ENCODE data around the gene PDGFRB.

Gene PDGFRB

GRCh38 chr5:150144246-150144801 is 11.3 kb downstream of the PDGFRB start:
- DNase-seq (ENCODE audit: low read depth) = no peak

GRCh38 chr5:150143350-150144245 is 12.0 kb downstream of the PDGFRB start:
- TF ChIP-seq CTCF (IDR thresholded peaks at IDR 0.05; ENCODE audit: control insufficient read depth, insufficient read depth, low read depth, low read length, missing control alignments) = no peak
- H3K4me3 ChIP-seq (ENCODE audit: control insufficient read depth, low read depth, low read length) = peak overlapping the region; percentile 15
- no peak for DNase-seq (ENCODE audit: low read depth)

More at GRCh38 chr5:150144246-150144801, 11.3 kb downstream of the PDGFRB start:
- H3K4me3 ChIP-seq (ENCODE audit: control insufficient read depth, low read depth, low read length) = peak overlapping the region; percentile 15
- no peak for TF ChIP-seq CTCF (IDR thresholded peaks at IDR 0.05; ENCODE audit: control insufficient read depth, insufficient read depth, low read depth, low read length, missing control alignments)

GRCh38 chr5:150142959-150143349 is 12.7 kb downstream of the PDGFRB start:
- TF ChIP-seq CTCF (IDR thresholded peaks at IDR 0.05; ENCODE audit: control insufficient read depth, insufficient read depth, low read depth, low read length, missing control alignments) = no peak
- DNase-seq (ENCODE audit: low read depth) = peak; percentile 90
- no peak overlapping the region for H3K4me3 ChIP-seq (ENCODE audit: control insufficient read depth, low read depth, low read length)

GRCh38 chr5:150142185-150142958 is 13.3 kb downstream of the PDGFRB start:
- no peak for DNase-seq (ENCODE audit: low read depth)
- TF ChIP-seq CTCF (IDR thresholded peaks at IDR 0.05; ENCODE audit: control insufficient read depth, insufficient read depth, low read depth, low read length, missing control alignments) = no peak
- H3K4me3 ChIP-seq (ENCODE audit: control insufficient read depth, low read depth, low read length) = no peak overlapping the region

- DNase-seq (ENCODE audit: low read depth) = no peak
- TF ChIP-seq CTCF (IDR thresholded peaks at IDR 0.05; ENCODE audit: control insufficient read depth, insufficient read depth, low read depth, low read length, missing control alignments) = no peak
- H3K4me3 ChIP-seq (ENCODE audit: control insufficient read depth, low read depth, low read length) = no peak overlapping the region
These were observed 14.0 kb downstream of the PDGFRB start for GRCh38 chr5:150141544-150142184.

- H3K4me3 ChIP-seq (ENCODE audit: control insufficient read depth, low read depth, low read length) = no peak overlapping the region
- no peak for TF ChIP-seq CTCF (IDR thresholded peaks at IDR 0.05; ENCODE audit: control insufficient read depth, insufficient read depth, low read depth, low read length, missing control alignments)
- DNase-seq (ENCODE audit: low read depth) = no peak
These were observed 14.8 kb downstream of the PDGFRB start for GRCh38 chr5:150140830-150141229.
